ENCODE data around the gene EHD1.
A peak's percentile ranks its signal among the peaks of the same experiment; 100 is the strongest.

Gene EHD1

GRCh38 chr11:64872790-64873488 lies 5.5 kb downstream of the EHD1 start:
- DNase-seq (ENCODE audit: low spot score): no peak

- DNase-seq (ENCODE audit: low spot score): no peak
These were observed 6.9 kb downstream of the EHD1 start for GRCh38 chr11:64871492-64871891.

- no peak for DNase-seq (ENCODE audit: low spot score)
These were observed 7.4 kb downstream of the EHD1 start for GRCh38 chr11:64870893-64871466.

GRCh38 chr11:64870176-64870892 lies 8.1 kb downstream of the EHD1 start:
- peak; percentile 82 for DNase-seq (ENCODE audit: low spot score)

GRCh38 chr11:64869571-64870175 lies 8.7 kb downstream of the EHD1 start:
- no peak for DNase-seq (ENCODE audit: low spot score)

- DNase-seq (ENCODE audit: low spot score): peak; percentile 70
These were observed 9.4 kb downstream of the EHD1 start for GRCh38 chr11:64868904-64869570.

GRCh38 chr11:64867748-64868462 lies 10.5 kb downstream of the EHD1 start:
- DNase-seq (ENCODE audit: low spot score): no peak

GRCh38 chr11:64866173-64866491 lies 12.3 kb downstream of the EHD1 start:
- no peak for DNase-seq (ENCODE audit: low spot score)

- no peak for DNase-seq (ENCODE audit: low spot score)
These were observed 12.9 kb downstream of the EHD1 start for GRCh38 chr11:64865286-64866172.

- peak; percentile 87 for DNase-seq (ENCODE audit: low spot score)
These were observed 13.7 kb downstream of the EHD1 start for GRCh38 chr11:64864473-64865285.

- no peak for DNase-seq (ENCODE audit: low spot score)
These were observed 14.3 kb downstream of the EHD1 start for GRCh38 chr11:64864135-64864472.

- DNase-seq (ENCODE audit: low spot score): no peak
These were observed 14.9 kb downstream of the EHD1 start for GRCh38 chr11:64863391-64864060.

GRCh38 chr11:64862987-64863390 lies 15.4 kb downstream of the EHD1 start:
- no peak for DNase-seq (ENCODE audit: low spot score)

GRCh38 chr11:64861227-64861975 lies 17.0 kb downstream of the EHD1 start:
- no peak for DNase-seq (ENCODE audit: low spot score)

- no peak for DNase-seq (ENCODE audit: low spot score)
These were observed 18.6 kb downstream of the EHD1 start for GRCh38 chr11:64859542-64860414.

GRCh38 chr11:64858467-64859263 lies 19.8 kb downstream of the EHD1 start:
- no peak for DNase-seq (ENCODE audit: low spot score)

- DNase-seq (ENCODE audit: low spot score): no peak
These were observed 20.9 kb downstream of the EHD1 start for GRCh38 chr11:64857485-64857884.

Measured in AG20443 (cell line).